ENCODE results near the gene FXR1.
A peak's percentile ranks its signal among the peaks of the same experiment; 100 is the strongest.
"Not testable (repeated sequence)": the region's sequence is repeated elsewhere in the genome, so short reads cannot be mapped to it uniquely, and the experiment has no call there.

The FXR1 gene

GRCh38 chr3:180912304-180913296 is at the start of gene FXR1:
Gene FXR1 (plus strand): TSS chr3:180912670. CDS start chr3:180912686, 16 bp downstream.
- DNase-seq: peak; percentile 90

GRCh38 chr3:180870008-180870699 is 42.3 kb upstream of the FXR1 start:
- DNase-seq: no peak

- DNase-seq: no peak
These were observed 40.6 kb upstream of the FXR1 start for GRCh38 chr3:180871901-180872300.

- not testable (repeated sequence) for DNase-seq
These were observed 40.0 kb upstream of the FXR1 start for GRCh38 chr3:180872430-180872829.

- DNase-seq: no peak
These were observed 37.3 kb upstream of the FXR1 start for GRCh38 chr3:180875124-180875698.

GRCh38 chr3:180881065-180881801 is 31.2 kb upstream of the FXR1 start:
- DNase-seq: no peak

- no peak for DNase-seq
These were observed 30.4 kb upstream of the FXR1 start for GRCh38 chr3:180882115-180882514.

GRCh38 chr3:180888992-180889560 is 23.4 kb upstream of the FXR1 start:
- DNase-seq: no peak

- DNase-seq: no peak
These were observed 13.9 kb upstream of the FXR1 start for GRCh38 chr3:180898572-180898971.

- DNase-seq: no peak
These were observed 2.9 kb upstream of the FXR1 start for GRCh38 chr3:180909369-180910127.

GRCh38 chr3:180910823-180911222 is 1.6 kb upstream of the FXR1 start:
- DNase-seq: no peak

- DNase-seq: no peak
These were observed 580 bp upstream of the FXR1 start for GRCh38 chr3:180911876-180912303.

- no peak for DNase-seq
These were observed 1.3 kb downstream of the FXR1 start for GRCh38 chr3:180913581-180914404.

- no peak for DNase-seq
These were observed 6.1 kb downstream of the FXR1 start for GRCh38 chr3:180918542-180918941.

- DNase-seq: no peak
These were observed 9.8 kb downstream of the FXR1 start for GRCh38 chr3:180922242-180922641.

GRCh38 chr3:180923561-180923960 is 11.1 kb downstream of the FXR1 start:
- DNase-seq: no peak

GRCh38 chr3:180926526-180926925 is 14.1 kb downstream of the FXR1 start:
- DNase-seq: no peak

- no peak for DNase-seq
These were observed 16.9 kb downstream of the FXR1 start for GRCh38 chr3:180929376-180929775.

- no peak for DNase-seq
These were observed 18.1 kb downstream of the FXR1 start for GRCh38 chr3:180930526-180930925.

GRCh38 chr3:180932819-180933218 is 20.3 kb downstream of the FXR1 start:
- no peak for DNase-seq

GRCh38 chr3:180934638-180935037 is 22.2 kb downstream of the FXR1 start:
- no peak for DNase-seq

Measured in activated naive CD4-positive, alpha-beta T cell treated with anti-CD3 and anti-CD28 coated beads, Interleukin-2, amount 50 U/mL, for 16 hours (primary cell).